NCI-H2081 (cell line): ENCODE data around the gene ARVCF.

Experiments
- DNase-seq, 2 experiments: peaks; one replicate each; lab custom pipeline; 2025; lab: John Stamatoyannopoulos, UW

The ARVCF gene

GRCh38 chr22:20054034-20054427 lies 37.4 kb upstream of the ARVCF start:
- DNase-seq: no peak

- DNase-seq: no peak
Measured at GRCh38 chr22:20053407-20054033, 36.9 kb upstream of the ARVCF start.

GRCh38 chr22:20052309-20053259 lies 36.0 kb upstream of the ARVCF start:
- no peak for DNase-seq

DNA sequence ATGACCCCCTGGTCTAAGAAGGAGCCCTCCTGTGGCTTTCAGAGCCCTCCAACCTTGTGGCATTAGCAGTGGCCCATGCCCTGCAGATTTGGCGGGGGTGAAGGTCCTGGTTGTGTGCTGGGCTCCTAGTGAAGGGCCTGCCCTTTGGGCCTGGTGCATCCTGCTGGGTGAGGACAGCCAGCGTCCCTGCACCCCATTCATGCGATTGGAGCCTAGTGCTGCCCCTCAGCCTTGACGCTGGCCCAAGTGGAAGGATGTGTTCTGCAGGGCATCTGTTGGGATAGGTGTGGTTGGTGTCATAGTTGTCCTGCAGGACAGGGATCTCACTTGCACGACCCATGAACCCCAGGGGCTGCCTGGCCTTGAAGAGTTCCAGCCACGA lies 35.3 kb upstream of the ARVCF start:
- no peak for DNase-seq

- DNase-seq: no peak
Measured at GRCh38 chr22:20046730-20047129, 30.1 kb upstream of the ARVCF start.

GRCh38 chr22:20044495-20045151 lies 28.0 kb upstream of the ARVCF start:
- DNase-seq: no peak

DNA sequence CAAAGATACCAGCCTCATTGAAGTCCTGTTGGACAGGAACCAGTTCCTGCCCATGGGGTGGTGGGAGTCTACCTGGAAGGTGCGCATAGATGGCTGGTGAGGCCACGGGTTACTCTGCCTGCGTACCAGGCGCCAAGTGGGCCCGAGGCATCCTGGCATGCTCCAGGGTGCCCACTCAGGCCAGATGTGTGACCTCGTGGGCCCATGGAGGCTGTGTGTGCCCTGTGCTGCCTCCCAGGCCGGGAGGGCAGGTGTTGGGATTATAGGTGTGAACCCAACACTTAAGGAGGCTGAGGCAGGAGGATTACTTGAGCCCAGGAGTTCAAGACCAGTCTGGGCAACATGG lies 27.3 kb upstream of the ARVCF start:
- DNase-seq: no peak

DNA sequence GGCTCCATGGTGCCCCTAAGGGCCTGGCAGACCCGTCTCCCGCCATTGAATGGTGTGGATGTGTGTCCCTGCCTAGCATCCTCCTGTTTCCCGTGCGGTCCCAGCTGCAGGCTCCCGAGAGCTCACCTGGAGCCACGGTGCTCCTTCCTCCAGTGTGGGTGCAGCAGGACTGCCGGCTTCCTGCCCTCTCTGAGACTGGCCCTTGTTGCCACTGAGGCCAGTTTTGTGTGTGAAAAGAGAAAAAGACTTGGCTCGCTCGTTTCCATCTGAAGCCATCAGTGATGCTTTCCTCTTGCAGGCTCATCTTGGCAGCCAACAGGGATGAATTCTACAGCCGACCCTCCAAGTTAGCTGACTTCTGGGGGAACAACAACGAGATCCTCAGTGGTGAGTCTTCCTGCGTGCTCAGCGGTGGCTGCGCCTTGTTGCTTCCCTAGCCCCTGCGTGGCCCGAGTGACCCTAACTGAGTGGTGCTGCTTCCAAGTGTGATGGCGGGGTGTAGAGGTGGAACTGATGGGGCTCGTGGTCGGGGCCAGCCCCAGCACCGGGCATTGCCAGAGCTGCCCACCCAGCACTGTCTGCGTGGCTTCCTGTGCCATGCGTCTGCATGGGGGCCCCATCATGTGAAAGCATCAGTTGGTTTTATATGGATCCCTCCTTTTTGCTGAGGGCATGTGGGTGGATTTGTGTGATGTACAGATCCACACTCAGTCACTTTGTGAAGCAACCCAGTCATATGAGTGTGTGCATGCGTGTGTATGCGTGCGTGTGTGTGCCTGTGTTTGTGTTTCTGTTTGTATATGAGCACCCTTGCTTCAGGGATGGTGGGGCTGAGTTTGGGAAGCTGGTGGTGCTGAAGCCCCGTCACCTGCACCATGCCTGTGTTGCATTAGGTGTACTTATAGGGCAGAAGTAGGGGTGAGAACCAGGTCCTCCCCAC lies 26.7 kb upstream of the ARVCF start:
- no peak for DNase-seq

DNA sequence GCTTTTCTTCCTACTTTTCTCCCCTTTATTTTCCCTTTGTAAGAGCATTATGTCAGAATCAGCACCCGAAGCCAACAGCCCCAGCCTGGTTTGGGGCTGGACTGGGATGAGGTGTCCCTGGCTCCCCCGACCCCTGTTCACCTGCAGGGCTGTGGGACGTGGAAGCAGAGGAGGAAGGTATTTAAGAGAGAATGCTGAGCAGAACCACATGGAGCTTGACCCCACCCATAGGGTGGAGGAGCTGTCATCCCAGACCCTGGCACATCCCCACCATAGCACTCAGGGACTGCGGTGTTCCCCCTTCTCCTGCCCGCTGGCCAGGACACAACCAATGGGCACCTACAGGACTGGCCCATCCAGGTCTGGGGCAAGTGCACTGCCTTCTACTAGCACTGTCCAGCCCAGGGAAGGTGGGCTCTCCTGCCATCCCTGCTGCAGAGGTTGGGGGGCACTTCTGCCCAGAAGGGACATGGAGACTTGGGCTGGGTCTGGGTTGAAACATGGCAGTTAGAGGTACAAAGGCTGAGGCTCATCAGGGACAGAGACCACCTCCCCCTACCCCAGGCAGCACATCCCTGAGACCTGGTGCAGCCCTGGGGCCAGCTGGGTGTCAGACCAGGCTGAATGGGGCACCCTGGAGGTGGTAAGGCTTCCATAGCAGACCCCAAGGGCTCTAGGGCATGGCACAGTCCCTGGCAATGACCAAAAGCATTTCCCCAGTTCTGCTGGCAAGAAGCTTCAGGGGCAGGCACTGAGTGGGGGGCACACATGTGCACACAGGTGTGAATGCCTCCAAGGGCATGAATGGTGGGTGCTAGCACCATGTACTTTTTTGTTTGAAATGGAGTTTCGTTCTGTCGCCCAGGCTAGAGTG lies 23.9 kb upstream of the ARVCF start:
- no peak for DNase-seq

GRCh38 chr22:20039683-20040325 lies 23.2 kb upstream of the ARVCF start:
- peak; percentile 12 to 69 for DNase-seq

GRCh38 chr22:20038574-20038973 lies 22.0 kb upstream of the ARVCF start:
- DNase-seq: no peak

DNA sequence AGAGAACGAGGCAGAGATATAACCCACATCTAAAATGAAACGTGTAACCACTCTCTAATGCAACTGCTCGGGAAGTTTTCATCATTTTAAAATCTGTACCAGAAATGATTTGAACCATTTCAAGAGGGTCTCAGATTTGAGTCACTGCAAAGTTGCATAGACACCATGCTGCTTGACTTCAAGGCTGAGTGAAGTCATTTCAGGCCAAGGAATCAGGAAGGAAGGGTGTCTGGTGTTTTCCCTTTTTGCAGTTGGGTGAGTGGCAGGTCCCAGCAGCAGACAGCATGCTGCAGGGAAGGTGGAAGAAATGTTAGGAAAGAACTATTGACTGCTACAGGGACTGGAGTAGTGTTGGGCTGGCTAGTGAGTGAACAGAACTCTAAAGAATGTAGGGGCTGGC lies 20.8 kb upstream of the ARVCF start:
- no peak for DNase-seq

GRCh38 chr22:20036535-20037392 lies 20.1 kb upstream of the ARVCF start:
- no peak for DNase-seq

DNA sequence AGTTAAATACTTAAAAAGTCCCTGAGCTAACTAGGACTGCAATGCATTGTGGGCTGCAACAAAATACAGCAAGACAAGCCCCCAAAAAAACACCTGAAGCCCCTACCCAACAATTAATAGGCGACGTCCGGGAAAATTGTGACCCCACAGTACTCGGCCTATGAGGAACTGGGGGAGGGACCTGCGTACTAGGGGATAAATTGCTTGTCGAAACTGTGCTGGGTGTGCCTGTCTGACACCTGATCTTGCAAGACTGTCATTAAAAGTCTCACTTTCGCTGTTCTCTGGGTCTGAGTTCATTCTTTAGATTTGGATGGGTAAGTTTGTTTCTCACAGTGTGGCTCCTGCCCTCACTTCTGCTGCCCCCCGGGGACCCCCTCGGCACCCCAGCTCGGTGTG lies 19.5 kb upstream of the ARVCF start:
- no peak for DNase-seq

DNA sequence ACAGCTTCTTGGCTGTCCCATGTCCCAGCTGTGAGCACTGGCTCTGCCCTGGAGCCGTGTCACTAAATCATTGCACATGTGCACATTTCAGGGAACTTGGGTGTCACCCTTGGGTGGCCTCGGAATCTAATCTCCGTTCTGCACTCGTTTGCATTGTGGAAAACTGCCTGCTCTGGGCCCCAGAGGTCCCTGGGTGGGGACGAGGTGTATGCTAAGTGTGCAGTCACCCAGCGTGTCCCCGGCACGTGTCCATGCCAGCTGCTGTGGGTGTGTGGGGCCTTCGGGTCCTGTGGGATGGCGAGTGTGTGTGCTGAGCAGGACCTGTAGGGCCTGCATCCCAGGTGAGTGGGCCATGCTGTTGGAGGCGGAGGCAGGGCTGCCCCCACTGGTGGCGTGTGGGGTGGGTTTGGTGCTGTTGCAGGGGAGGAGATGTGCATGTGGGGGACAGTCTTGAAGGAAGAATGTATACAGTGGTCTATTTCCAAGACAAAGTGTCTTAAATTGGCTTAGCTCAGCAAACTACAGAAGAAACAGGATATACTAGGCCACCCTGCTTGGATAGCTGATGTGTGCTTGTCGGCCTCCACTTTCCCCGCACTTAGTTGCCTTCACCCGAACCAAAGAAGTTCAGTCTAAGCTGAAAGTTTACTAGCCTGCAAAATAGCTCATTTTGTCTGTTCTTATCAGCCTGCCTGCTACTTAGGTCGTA lies 18.9 kb upstream of the ARVCF start:
- DNase-seq: no peak

DNA sequence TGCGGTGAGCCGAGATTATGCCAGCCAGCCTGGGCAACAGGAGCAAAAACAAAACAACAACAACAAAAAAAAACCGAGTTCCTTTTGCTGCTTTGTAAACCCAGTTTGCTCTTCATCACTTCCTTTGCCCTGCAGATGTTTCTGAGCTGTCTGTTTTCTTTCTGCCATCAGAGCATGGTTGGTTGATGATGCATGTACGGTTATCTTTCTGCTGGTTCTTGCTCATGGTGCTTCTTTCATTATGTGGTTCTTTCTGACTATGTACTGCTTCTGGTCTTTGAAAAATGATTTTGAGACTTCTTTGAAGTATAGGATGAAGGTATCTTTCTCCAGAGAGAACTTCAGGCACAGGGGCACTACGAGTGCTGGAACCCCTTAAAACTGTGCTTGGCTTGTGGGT lies 17.5 kb upstream of the ARVCF start:
- DNase-seq: no peak

DNA sequence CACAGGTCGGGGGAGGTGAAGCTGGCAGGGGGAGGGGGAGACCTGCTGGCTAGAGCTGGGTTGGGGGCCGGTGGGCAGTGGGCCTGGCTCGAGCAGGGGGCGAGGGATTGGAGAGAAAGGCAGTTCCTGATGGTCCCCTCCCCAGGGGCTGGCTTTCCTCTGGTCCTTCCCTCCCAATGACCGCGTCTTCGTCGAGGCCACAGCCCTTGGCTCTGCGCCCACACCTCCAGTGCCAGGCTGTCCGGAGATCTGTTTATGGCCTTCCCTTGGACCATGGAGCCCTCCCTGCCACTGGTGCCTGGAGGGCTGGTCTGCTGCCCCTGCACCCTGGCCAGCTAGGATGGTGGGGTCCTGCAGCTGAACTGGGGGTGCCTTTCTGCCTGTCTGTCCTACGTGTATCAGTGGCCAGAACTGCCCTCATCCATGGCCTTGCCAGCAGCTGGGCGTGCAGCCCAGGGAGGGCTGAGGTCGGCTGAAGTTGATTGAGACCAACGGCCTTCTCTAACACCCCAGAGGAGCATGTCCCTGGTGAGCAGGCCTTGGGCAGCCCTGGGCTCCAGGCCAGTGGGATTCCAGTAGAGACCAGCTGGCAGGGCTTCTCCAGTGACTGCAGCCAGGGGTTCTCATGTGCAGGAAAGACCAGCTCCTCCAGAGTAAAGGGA lies 16.6 kb upstream of the ARVCF start:
- DNase-seq: no peak

GRCh38 chr22:20032407-20032991 lies 15.9 kb upstream of the ARVCF start:
- no peak for DNase-seq
